T-helper 2 cell (primary cell): ENCODE measurements around the gene CDX2.
A peak's percentile ranks its signal among the peaks of the same experiment; 100 is the strongest.

Experiments used
- DNase-seq, 5 experiments: peaks; one replicate each; pipeline versions ENCODE4 v3.0.0 to v3.0.0-alpha.2; 2012 to 2022

Gene CDX2

GRCh38 chr13:27928353-27928804 lies 40.7 kb downstream of the CDX2 start:
- no peak for DNase-seq

GRCh38 chr13:27927444-27928352 lies 41.4 kb downstream of the CDX2 start:
- DNase-seq: no peak

- DNase-seq: no peak
Measured at GRCh38 chr13:27926644-27927434, 42.3 kb downstream of the CDX2 start.

GRCh38 chr13:27925220-27925991 lies 43.7 kb downstream of the CDX2 start:
- DNase-seq: no peak

DNA sequence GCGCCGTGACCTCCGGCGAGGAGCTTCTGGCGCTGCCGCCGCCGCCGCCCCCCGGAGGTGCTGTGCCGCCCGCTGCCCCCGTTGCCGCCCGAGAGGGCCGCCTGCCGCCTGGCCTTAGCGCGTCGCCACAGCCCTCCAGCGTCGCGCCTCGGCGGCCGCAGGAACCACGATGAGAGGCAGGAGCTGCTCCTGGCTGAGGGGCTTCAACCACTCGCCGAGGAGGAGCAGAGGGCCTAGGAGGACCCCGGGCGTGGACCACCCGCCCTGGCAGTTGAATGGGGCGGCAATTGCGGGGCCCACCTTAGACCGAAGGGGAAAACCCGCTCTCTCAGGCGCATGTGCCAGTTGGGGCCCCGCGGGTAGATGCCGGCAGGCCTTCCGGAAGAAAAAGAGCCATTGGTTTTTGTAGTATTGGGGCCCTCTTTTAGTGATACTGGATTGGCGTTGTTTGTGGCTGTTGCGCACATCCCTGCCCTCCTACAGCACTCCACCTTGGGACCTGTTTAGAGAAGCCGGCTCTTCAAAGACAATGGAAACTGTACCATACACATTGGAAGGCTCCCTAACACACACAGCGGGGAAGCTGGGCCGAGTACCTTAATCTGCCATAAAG lies 44.5 kb downstream of the CDX2 start:
- DNase-seq: no peak

DNA sequence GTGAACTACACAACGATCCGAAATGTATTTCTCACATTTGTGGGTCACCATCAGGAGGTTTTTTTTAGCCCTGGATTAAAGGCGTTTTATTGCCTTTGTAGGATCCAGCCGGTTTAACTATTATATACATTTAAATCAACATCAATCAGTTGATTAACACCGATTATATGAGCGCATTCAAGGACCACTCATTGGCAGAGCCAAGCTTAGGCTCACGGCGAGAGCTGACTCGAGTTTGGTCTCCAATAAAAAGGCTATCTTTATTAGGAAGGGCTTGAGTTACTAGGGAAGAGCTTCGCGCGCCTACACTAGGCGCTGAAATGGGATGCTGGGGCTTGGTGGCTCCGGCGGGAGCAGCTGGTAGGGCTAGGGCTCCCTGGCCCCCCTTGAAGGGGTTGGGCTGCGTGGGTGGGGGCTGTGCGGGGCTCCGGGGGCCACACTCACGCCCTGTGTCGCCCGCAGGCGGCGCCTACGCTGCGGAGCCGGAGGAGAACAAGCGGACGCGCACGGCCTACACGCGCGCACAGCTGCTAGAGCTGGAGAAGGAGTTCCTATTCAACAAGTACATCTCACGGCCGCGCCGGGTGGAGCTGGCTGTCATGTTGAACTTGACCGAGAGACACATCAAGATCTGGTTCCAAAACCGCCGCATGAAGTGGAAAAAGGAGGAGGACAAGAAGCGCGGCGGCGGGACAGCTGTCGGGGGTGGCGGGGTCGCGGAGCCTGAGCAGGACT lies 45.2 kb downstream of the CDX2 start:
- peak in 1 of 5 experiments; percentile 35 for DNase-seq

- no peak for DNase-seq
Measured at GRCh38 chr13:27922883-27923612, 46.1 kb downstream of the CDX2 start.

DNA sequence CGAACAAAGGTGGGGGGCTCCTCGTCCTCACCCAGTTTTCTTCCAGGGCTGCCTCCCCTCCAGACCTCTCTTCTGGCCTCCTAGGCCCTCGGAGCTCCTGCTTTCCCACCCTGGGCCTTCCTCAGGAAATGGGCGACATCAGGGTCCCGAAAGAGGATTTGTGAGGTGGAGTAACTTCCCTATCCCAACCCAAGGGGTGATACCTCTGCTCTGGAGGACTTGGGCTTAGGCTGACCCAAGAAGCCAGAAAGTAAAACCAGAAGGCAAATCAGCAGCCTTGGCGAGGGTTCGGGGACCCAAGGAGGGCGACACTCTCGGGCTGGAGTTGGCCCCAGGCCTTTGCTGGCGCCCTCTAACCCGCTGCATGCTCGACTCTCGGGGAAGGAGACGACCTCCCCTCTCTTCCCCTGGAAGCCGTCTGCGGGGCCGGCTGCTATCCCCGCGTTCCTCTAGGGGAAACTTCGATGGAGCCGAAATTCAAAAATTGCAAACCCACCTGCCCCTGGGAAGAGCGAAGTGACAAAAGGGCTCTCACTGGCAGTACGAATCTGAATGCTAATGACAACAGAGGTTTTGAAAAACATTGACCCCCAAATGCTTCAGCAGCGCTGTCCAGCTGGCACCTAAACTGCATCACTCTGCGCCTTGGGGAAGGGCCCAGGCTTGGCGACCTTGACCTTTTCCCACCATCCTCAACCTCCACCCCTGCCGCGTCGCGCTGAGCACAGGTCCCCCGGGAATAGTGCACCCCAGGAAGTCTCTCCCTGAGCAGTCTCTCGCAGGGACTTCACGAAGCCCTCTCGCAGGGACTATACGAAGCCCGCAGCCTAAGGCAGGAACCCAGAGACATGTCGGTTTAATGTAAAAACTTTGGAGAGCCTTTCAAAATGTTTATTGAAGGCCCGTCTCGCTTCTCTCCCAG lies 46.9 kb downstream of the CDX2 start:
- no peak for DNase-seq

GRCh38 chr13:27921421-27921960 lies 47.6 kb downstream of the CDX2 start:
- DNase-seq: peak in 1 of 5 experiments; percentile 51

GRCh38 chr13:27920677-27921420 lies 48.3 kb downstream of the CDX2 start:
- no peak for DNase-seq

GRCh38 chr13:27919934-27920676 lies 49.0 kb downstream of the CDX2 start, which contains the start of gene PDX1:
PDX1 (plus strand) TSS chr13:27920000; CDS start chr13:27920139, 139 bp downstream.
- DNase-seq: no peak

GRCh38 chr13:27919659-27919933 lies 49.5 kb downstream of the CDX2 start:
- peak in 1 of 5 experiments; percentile 42 for DNase-seq

GRCh38 chr13:27918918-27919658 lies 50.0 kb downstream of the CDX2 start:
- DNase-seq: no peak

DNA sequence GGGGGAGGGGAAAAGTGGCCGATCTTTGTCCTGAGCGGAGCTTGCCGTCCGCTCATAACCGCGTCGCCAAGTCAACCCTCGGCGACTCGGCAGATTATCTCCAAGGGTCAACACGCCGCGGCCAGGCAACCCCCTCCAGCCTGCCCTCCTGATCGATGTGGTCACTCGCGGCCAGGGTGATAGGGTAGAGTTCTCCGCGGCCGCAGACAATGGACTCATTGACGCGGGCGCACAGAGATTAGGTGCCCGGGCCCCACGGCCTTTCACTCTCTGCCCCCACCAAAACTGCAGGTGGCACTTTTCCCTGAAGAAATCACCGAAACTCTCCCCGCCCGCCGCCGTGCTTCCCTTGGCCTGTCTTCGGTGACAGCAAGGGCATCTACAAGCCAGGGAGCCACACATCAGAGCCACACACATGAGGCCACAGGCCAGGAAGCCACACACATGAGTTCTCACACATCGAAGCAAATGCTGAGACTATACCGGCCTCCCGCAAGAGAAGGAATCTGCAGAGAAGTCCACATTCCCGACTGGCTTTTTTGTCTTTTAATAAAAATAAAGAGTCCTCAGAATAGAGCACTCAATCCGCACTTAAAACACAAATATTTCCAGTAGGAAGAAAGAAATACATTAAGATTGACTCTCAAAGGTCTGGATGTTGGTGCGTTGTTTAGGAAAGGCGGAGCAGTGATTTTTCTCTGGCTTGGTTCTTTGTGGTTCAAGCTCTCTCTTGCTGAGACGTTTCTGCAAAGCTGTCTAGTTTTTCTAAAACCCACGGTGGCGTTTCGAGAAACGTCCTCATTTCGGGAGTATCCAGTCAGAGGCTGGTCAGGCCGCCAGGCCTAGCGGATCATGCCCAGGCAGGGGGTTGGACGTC lies 50.8 kb downstream of the CDX2 start:
- DNase-seq: no peak

DNA sequence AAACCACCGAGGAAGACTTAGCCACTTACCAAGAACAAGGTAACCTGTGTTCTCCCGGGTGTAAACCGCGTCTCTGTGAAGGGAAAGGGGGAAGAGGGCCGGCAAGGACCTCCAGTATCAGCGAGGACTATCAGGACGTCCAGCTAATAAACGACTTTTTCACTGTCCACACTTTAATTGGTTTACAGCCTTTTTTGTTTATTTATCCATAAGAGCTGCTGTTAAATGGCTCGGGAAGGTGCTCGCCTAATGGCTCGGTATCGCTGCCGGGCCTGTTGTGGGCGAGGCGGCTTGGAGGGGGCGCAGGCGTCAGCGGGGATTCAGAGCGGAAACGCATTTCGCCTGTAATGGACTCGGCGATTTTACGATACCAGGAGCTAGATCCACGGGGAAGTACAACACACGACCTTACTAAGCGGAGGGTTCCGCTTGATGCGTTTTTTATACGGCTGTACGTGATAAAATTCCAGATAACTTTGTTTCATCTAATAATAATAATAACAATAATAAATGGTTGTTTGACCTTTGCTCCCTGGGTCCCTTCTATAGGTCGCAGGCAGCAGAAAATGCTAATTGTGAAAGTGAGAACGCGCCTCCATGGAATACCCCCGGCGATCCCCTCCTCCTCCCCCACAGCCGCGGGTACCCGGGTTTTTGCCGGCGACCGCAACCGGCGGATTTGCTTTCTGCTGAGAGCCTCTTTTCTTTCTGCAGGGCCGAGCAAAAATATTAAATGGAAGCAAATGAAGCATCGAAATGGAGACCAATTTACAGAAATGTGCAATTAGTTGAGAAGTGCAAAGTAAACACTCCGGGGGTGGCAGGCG lies 51.8 kb downstream of the CDX2 start:
- DNase-seq: no peak
